ENCODE results near the gene POU2AF2. TPM values are rescaled to one million over a fixed set of nuclear protein-coding genes. Genes with fewer than 3 reads are reported as not detected.

Gene POU2AF2
- total RNA-seq, 4 donors from 2014 or later = not detected

GRCh38 chr11:111301842-111302118, 56.3 kb downstream of the POU2AF2 start:
- peak overlapping the region in 2 of 4 donors; percentile 48 to 49 for H3K27ac ChIP-seq
- WGBS, 2 donors = 94 to 96% methylated on average over 3 of the region's 3 CpGs
- TF ChIP-seq POLR2A (IDR thresholded peaks at IDR 0.05) = no peak
- no peak for TF ChIP-seq CTCF (IDR thresholded peaks at IDR 0.05)
- H3K4me1 ChIP-seq = peaks cover 27 to 72% (median 33%) of the 10 kb centered on the region in 3 donors
- intact Hi-C loops (cut with DNase I) = no loop called here
- peaks cover 0 to 10% (median 0%) of the 10 kb centered on the region in 3 donors for H3K36me3 ChIP-seq
- no peak overlapping the region for H3K4me3 ChIP-seq
- no peaks in the 10 kb centered on the region for H3K9me3 ChIP-seq
- no peak for DNase-seq
- H3K27me3 ChIP-seq = peaks cover 0 to 15% (median 0%) of the 10 kb centered on the region in 4 donors

- Histone ChIP-seq H3K36me3 (peaks cover 0 to 8% (median 0%) of the 10 kb centered on the region in 3 donors), H3K4me3 (no peak overlapping the region), H3K9me3 (no peaks in the 10 kb centered on the region), H3K27ac (peak overlapping the region; percentile 8 to 76 (median 52)), H3K27me3 (peaks cover 0 to 15% (median 0%) of the 10 kb centered on the region in 4 donors), H3K4me1 (peaks cover 27 to 75% (median 33%) of the 10 kb centered on the region in 3 donors)
- 30 to 51% methylated on average over 3 of the region's 3 CpGs for WGBS, 2 donors
- TF ChIP-seq CTCF (IDR thresholded peaks at IDR 0.05) (no peak), POLR2A (IDR thresholded peaks at IDR 0.05) (no peak)
- intact Hi-C loops (cut with DNase I) = no loop called here
- no peak for DNase-seq
Measured at GRCh38 chr11:111302298-111302697, 56.8 kb downstream of the POU2AF2 start.

GRCh38 chr11:111303461-111303860, 57.9 kb downstream of the POU2AF2 start:
- Histone ChIP-seq H3K36me3 (no peaks in the 10 kb centered on the region), H3K4me1 (peaks cover 30 to 79% (median 33%) of the 10 kb centered on the region in 3 donors), H3K27ac (peak overlapping the region in 3 of 4 donors; percentile 49 to 76 (median 63)), H3K27me3 (peaks cover 0 to 14% (median 0%) of the 10 kb centered on the region in 4 donors), H3K4me3 (no peak overlapping the region), H3K9me3 (no peaks in the 10 kb centered on the region)
- no peak for TF ChIP-seq CTCF (IDR thresholded peaks at IDR 0.05)
- TF ChIP-seq POLR2A (IDR thresholded peaks at IDR 0.05) = no peak
- DNase-seq = no peak
- WGBS, 2 donors = 21 to 31% methylated on average over 4 of the region's 4 CpGs
- intact Hi-C loops (cut with DNase I) = no loop called here

- H3K36me3 ChIP-seq = no peaks in the 10 kb centered on the region
- no peak for DNase-seq
- H3K27me3 ChIP-seq = peaks cover 0 to 3% (median 0%) of the 10 kb centered on the region in 4 donors
- TF ChIP-seq POLR2A (IDR thresholded peaks at IDR 0.05) (no peak), CTCF (IDR thresholded peaks at IDR 0.05) (no peak)
- WGBS, 2 donors = 79 to 86% methylated on average over 5 of the region's 5 CpGs
- intact Hi-C loops (cut with DNase I) = no loop called here
- no peak overlapping the region for H3K4me3 ChIP-seq
- H3K27ac ChIP-seq = no peak overlapping the region
- no peaks in the 10 kb centered on the region for H3K9me3 ChIP-seq
- H3K4me1 ChIP-seq = peaks cover 19 to 74% (median 32%) of the 10 kb centered on the region in 3 donors
Measured at GRCh38 chr11:111305162-111305802, 59.8 kb downstream of the POU2AF2 start.

GRCh38 chr11:111305876-111306275, 60.4 kb downstream of the POU2AF2 start:
- DNase-seq = no peak
- Histone ChIP-seq H3K9me3 (no peaks in the 10 kb centered on the region), H3K27ac (no peak overlapping the region), H3K4me3 (no peak overlapping the region), H3K27me3 (no peaks in the 10 kb centered on the region), H3K36me3 (no peaks in the 10 kb centered on the region), H3K4me1 (peaks cover 19 to 74% (median 32%) of the 10 kb centered on the region in 3 donors)
- WGBS, 2 donors = 76 to 86% methylated on average over 4 of the region's 4 CpGs
- intact Hi-C loops (cut with DNase I) = no loop called here
- TF ChIP-seq POLR2A (IDR thresholded peaks at IDR 0.05) (no peak), CTCF (IDR thresholded peaks at IDR 0.05) (no peak)

All from esophagus squamous epithelium (tissue), 5 donors.